Measurements from ENCODE around the gene NTRK2.

NTRK2 gene

DNA sequence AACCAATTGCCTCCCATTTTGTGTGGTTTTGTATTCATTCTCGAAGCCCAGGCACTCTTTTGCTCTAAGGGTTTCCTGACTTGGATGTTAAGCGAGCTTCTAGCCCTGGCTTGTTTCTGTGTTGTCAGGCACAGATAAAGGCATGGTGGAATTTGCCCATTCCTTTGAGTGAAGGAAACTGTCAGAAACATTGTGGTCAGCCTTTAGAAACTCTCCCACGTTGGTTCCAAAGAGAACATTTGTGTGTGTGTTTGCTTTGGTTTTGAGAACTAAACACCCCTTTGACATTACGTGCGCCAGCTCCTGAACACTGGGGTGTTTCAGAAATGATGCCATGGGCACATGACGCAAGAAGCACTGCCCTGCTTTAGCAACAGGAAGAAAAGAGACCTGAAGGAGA lies 320.9 kb downstream of the NTRK2 start:
- H3K9me3 ChIP-seq (ENCODE audit: low read length): no peaks in the 10 kb centered on the region
- no peak overlapping the region for H3K4me3 ChIP-seq (ENCODE audit: low read depth, low read length, poor library complexity, severe bottlenecking)
- no peak overlapping the region for H3K27ac ChIP-seq (ENCODE audit: low read depth, low read length, poor library complexity, severe bottlenecking)
- H4K20me1 ChIP-seq (ENCODE audit: insufficient read depth, low read length): no peaks in the 10 kb centered on the region
- no peaks in the 10 kb centered on the region for H3F3A ChIP-seq (ENCODE audit: insufficient read depth, low read length)
- no peak overlapping the region for H3K4me2 ChIP-seq (ENCODE audit: low read length)
- H3K36me3 ChIP-seq (ENCODE audit: insufficient read depth, low read length): no peaks in the 10 kb centered on the region
- no peak for TF ChIP-seq EZH2 (IDR thresholded peaks at IDR 0.05; ENCODE audit: borderline replicate concordance, low read length)
- TF ChIP-seq, protein P1, sequence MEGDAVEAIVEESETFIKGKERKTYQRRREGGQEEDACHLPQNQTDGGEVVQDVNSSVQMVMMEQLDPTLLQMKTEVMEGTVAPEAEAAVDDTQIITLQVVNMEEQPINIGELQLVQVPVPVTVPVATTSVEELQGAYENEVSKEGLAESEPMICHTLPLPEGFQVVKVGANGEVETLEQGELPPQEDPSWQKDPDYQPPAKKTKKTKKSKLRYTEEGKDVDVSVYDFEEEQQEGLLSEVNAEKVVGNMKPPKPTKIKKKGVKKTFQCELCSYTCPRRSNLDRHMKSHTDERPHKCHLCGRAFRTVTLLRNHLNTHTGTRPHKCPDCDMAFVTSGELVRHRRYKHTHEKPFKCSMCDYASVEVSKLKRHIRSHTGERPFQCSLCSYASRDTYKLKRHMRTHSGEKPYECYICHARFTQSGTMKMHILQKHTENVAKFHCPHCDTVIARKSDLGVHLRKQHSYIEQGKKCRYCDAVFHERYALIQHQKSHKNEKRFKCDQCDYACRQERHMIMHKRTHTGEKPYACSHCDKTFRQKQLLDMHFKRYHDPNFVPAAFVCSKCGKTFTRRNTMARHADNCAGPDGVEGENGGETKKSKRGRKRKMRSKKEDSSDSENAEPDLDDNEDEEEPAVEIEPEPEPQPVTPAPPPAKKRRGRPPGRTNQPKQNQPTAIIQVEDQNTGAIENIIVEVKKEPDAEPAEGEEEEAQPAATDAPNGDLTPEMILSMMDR (IDR thresholded peaks at IDR 0.05; ENCODE audit: low read length): no peak
- no peaks in the 10 kb centered on the region for H3K9me2 ChIP-seq (ENCODE audit: low read depth, low read length)
- H3K9ac ChIP-seq (ENCODE audit: low read length): no peak overlapping the region
- H3K4me1 ChIP-seq (ENCODE audit: insufficient read depth, low read length, severe bottlenecking): no peaks in the 10 kb centered on the region
- H2AFZ ChIP-seq (ENCODE audit: low read length): no peak overlapping the region
- no peaks in the 10 kb centered on the region for H3K27me3 ChIP-seq (ENCODE audit: insufficient read depth, low read length)
- H3K79me2 ChIP-seq (ENCODE audit: insufficient read depth, low read length): no peaks in the 10 kb centered on the region

DNA sequence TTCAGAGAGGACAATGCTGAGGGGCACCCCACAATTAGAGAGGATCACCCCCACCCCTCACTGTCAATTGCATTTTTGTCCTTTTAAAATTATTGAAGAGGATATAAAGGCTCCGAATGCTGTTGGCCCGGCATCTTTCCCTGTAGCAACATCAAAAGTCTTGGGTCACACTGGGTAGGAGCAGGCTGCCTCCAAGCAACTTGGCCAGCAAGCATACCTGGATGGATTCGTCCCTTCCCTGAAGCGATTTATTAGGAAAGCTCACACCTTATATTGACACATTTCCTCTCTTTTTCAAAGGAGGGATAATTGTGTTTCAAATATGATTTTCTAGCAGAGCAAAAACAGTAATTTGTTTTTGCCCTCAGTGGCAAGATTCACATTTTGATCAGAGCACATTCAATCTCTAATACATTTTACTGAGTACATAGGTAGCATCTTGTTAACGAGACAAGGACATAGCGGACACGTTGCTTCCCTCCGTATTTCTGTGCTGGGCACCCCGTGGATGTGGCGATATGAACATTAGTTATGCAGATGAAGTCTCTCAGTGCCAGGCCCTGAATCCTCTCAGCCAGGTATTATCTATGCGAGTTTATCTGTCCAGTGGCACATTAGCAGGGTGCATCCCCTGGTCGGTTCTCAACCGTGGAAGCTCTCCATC lies 321.5 kb downstream of the NTRK2 start:
- Histone ChIP-seq H3K9me2 (ENCODE audit: low read depth, low read length) (no peaks in the 10 kb centered on the region), H3K4me3 (ENCODE audit: low read depth, low read length, poor library complexity, severe bottlenecking) (no peak overlapping the region), H3K9me3 (ENCODE audit: low read length) (no peaks in the 10 kb centered on the region), H3K4me2 (ENCODE audit: low read length) (no peak overlapping the region), H3K9ac (ENCODE audit: low read length) (no peak overlapping the region), H3K36me3 (ENCODE audit: insufficient read depth, low read length) (no peaks in the 10 kb centered on the region), H3F3A (ENCODE audit: insufficient read depth, low read length) (no peaks in the 10 kb centered on the region), H3K4me1 (ENCODE audit: insufficient read depth, low read length, severe bottlenecking) (no peaks in the 10 kb centered on the region), H3K27ac (ENCODE audit: low read depth, low read length, poor library complexity, severe bottlenecking) (no peak overlapping the region), H2AFZ (ENCODE audit: low read length) (no peak overlapping the region), H3K79me2 (ENCODE audit: insufficient read depth, low read length) (no peaks in the 10 kb centered on the region), H3K27me3 (ENCODE audit: insufficient read depth, low read length) (no peaks in the 10 kb centered on the region), H4K20me1 (ENCODE audit: insufficient read depth, low read length) (no peaks in the 10 kb centered on the region)
- TF ChIP-seq EZH2 (IDR thresholded peaks at IDR 0.05; ENCODE audit: borderline replicate concordance, low read length): no peak
- TF ChIP-seq, protein P1 (IDR thresholded peaks at IDR 0.05; ENCODE audit: low read length): no peak

DNA sequence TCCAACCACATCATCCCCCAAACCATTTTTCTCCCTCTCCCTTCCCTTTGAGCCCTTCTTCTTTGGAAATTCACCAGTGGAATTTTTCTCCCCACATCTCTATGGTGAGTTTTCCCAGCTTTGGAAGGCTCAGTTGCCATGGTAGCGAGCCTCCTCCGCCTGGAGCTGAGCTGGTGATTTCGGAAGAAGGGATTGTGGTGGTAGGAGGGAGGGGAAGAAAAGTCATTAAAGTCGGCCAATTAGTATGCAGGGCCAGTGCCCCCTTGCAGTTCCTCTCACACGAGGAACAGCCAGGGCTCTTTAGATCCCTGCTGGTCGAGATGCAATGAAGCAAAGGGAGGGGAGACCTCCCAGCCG lies 322.0 kb downstream of the NTRK2 start:
- Histone ChIP-seq H3K27ac (ENCODE audit: low read depth, low read length, poor library complexity, severe bottlenecking) (no peak overlapping the region), H3K9ac (ENCODE audit: low read length) (no peak overlapping the region), H3K4me2 (ENCODE audit: low read length) (no peak overlapping the region), H3K36me3 (ENCODE audit: insufficient read depth, low read length) (no peaks in the 10 kb centered on the region), H3K9me3 (ENCODE audit: low read length) (no peaks in the 10 kb centered on the region), H3K4me1 (ENCODE audit: insufficient read depth, low read length, severe bottlenecking) (no peaks in the 10 kb centered on the region), H3K79me2 (ENCODE audit: insufficient read depth, low read length) (no peaks in the 10 kb centered on the region), H3K27me3 (ENCODE audit: insufficient read depth, low read length) (no peaks in the 10 kb centered on the region), H3K9me2 (ENCODE audit: low read depth, low read length) (no peaks in the 10 kb centered on the region), H3F3A (ENCODE audit: insufficient read depth, low read length) (no peaks in the 10 kb centered on the region), H2AFZ (ENCODE audit: low read length) (no peak overlapping the region), H4K20me1 (ENCODE audit: insufficient read depth, low read length) (no peaks in the 10 kb centered on the region), H3K4me3 (ENCODE audit: low read depth, low read length, poor library complexity, severe bottlenecking) (no peak overlapping the region)
- no peak for TF ChIP-seq EZH2 (IDR thresholded peaks at IDR 0.05; ENCODE audit: borderline replicate concordance, low read length)
- TF ChIP-seq, protein P1 (IDR thresholded peaks at IDR 0.05; ENCODE audit: low read length): no peak
